Prostate gland (tissue), 2 donors: ENCODE results near the gene TMEM109. TPM values are rescaled to one million over a fixed set of nuclear protein-coding genes. Genes with fewer than 3 reads are reported as not detected.

Source experiments
- DNase-seq: peaks from one replicate; pipeline ENCODE4 v3.0.0-alpha.2; 2019; ENCODE audit warnings: low spot score
- H3K27ac ChIP-seq, 2 donors: fragments of 200-600 bp; sonication (generic); 2 replicates each; pipeline ENCODE4 v1.5.1; 2017 to 2019
- H3K27me3 ChIP-seq: fragments of 200-600 bp; sonication (generic); replicated peaks from 2 replicates; pipeline ENCODE4 v1.5.1; 2019; ENCODE audit not compliant: insufficient read depth
- H3K36me3 ChIP-seq, 2 donors: fragments of 200-600 bp; sonication (generic); 1 replicate in 1 of 2; 2 replicates in 1 of 2; pipeline versions ENCODE4 v1.5.1 to v1.8.1; 2017 to 2019
- H3K4me1 ChIP-seq: fragments of 200-600 bp; sonication (generic); replicated peaks from 2 replicates; pipeline ENCODE4 v1.5.1; 2019
- H3K4me3 ChIP-seq, 2 donors: fragments of 200-600 bp; sonication (generic); 2 replicates each; pipeline ENCODE4 v1.5.1; 2017 to 2019
- H3K9me3 ChIP-seq: fragments of 200-600 bp; sonication (generic); 2 replicates; pipeline ENCODE4 v1.5.1; 2017
- POLR2A ChIP-seq: fragments of 450-650 bp; IDR thresholded peaks from one replicate; pipeline ENCODE4 v1.6.1; 2016; ENCODE audit warnings: antibody characterized with exemption, mild to moderate bottlenecking
- POLR2AphosphoS5 ChIP-seq: sonication (generic); formaldehyde crosslinking; IDR thresholded peaks from one replicate; pipeline ENCODE4 v1.6.1; 2017; ENCODE audit warnings: antibody characterized with exemption
- WGBS: methylation state at CpG from one replicate; pipeline ENCODE4 v1.1.5; 2018; 5-methylcytosine and 5-hydroxymethylcytosine counted together
- intact Hi-C: fragments of 100-400 bp; cut with DNase I; formaldehyde crosslinking; loops from one replicate; pipeline ENCODE4 v1.14.2; 2022
- total RNA-seq, 2 donors: library from RNA; depleted of rRNA; stranded (reverse); fragments of >200 nt; gene quantifications; one replicate each; pipeline ENCODE4 v1.1.0, GENCODE V29; 2016
- TF ChIP-seq, protein P1 (sequence below), 4 experiments: fragments of 200-600 bp in 2 of 4; fragments of 450-650 bp in 2 of 4; sonication (generic) in 2 of 4; IDR thresholded peaks; 1 replicate in 3 of 4; 2 replicates in 1 of 4; pipeline ENCODE4 v1.5.1; 2016 to 2019; ENCODE audit warnings: antibody characterized with exemption in 4 of 4, mild to moderate bottlenecking in 2 of 4, moderate library complexity in 2 of 4

TMEM109 gene
- total RNA-seq, 2 donors from 2014 or later, result 106 to 122 TPM

DNA sequence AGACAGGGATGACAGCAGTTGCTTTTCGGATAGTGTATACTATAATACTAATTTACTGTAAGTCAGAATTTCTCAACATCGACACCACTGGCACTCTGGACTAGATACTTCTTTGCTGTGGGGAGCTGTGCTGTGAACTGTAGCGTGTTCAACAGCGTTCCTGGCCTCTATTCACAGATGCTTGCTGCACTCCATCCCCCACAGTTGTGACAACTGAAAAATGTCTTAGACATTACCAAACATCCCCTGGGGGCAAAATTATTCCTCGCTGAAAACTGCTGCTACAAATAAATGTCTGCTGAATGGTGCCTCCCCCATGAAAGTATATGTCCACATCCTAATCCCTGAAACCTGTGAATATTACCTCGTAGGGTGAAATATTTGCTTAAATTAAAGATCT is 45.5 kb downstream of the TMEM109 start:
- Histone ChIP-seq H3K36me3 (no peaks in the 10 kb centered on the region), H3K9me3 (no peaks in the 10 kb centered on the region), H3K27me3 (no peaks in the 10 kb centered on the region), H3K4me3 (no peak overlapping the region), H3K4me1 (no peaks in the 10 kb centered on the region), H3K27ac (no peak overlapping the region)
- 81% methylated on average over 6 of the region's 6 CpGs for WGBS
- TF ChIP-seq, protein P1, sequence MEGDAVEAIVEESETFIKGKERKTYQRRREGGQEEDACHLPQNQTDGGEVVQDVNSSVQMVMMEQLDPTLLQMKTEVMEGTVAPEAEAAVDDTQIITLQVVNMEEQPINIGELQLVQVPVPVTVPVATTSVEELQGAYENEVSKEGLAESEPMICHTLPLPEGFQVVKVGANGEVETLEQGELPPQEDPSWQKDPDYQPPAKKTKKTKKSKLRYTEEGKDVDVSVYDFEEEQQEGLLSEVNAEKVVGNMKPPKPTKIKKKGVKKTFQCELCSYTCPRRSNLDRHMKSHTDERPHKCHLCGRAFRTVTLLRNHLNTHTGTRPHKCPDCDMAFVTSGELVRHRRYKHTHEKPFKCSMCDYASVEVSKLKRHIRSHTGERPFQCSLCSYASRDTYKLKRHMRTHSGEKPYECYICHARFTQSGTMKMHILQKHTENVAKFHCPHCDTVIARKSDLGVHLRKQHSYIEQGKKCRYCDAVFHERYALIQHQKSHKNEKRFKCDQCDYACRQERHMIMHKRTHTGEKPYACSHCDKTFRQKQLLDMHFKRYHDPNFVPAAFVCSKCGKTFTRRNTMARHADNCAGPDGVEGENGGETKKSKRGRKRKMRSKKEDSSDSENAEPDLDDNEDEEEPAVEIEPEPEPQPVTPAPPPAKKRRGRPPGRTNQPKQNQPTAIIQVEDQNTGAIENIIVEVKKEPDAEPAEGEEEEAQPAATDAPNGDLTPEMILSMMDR (IDR thresholded peaks at IDR 0.05), result no peak
- TF ChIP-seq POLR2A (no peak), POLR2AphosphoS5 (no peak)
- no peak for DNase-seq
- intact Hi-C loops, result no loop called here

- H3K4me1 ChIP-seq, result no peaks in the 10 kb centered on the region
- no peak overlapping the region for H3K4me3 ChIP-seq
- H3K27me3 ChIP-seq, result no peaks in the 10 kb centered on the region
- intact Hi-C loops, result no loop called here
- no peaks in the 10 kb centered on the region for H3K36me3 ChIP-seq
- 88% methylated on average over 7 of the region's 7 CpGs for WGBS
- no peak for DNase-seq
- no peak overlapping the region for H3K27ac ChIP-seq
- TF ChIP-seq POLR2AphosphoS5, result no peak
- TF ChIP-seq, protein P1 (IDR thresholded peaks at IDR 0.05), result no peak
- no peaks in the 10 kb centered on the region for H3K9me3 ChIP-seq
These were observed 46.4 kb downstream of the TMEM109 start for GRCh38 chr11:60960405-60960804.

- WGBS, result 74% methylated on average over 6 of the region's 6 CpGs
- no peaks in the 10 kb centered on the region for H3K4me1 ChIP-seq
- intact Hi-C loops, result no loop called here
- H3K36me3 ChIP-seq, result no peaks in the 10 kb centered on the region
- no peak overlapping the region for H3K27ac ChIP-seq
- H3K9me3 ChIP-seq, result no peaks in the 10 kb centered on the region
- TF ChIP-seq POLR2AphosphoS5, result no peak
- TF ChIP-seq, protein P1 (IDR thresholded peaks at IDR 0.05), result no peak
- TF ChIP-seq POLR2A, result no peak
- H3K27me3 ChIP-seq, result no peaks in the 10 kb centered on the region
- DNase-seq, result no peak
- no peak overlapping the region for H3K4me3 ChIP-seq
These were observed 50.8 kb downstream of the TMEM109 start for GRCh38 chr11:60964801-60965200.

DNA sequence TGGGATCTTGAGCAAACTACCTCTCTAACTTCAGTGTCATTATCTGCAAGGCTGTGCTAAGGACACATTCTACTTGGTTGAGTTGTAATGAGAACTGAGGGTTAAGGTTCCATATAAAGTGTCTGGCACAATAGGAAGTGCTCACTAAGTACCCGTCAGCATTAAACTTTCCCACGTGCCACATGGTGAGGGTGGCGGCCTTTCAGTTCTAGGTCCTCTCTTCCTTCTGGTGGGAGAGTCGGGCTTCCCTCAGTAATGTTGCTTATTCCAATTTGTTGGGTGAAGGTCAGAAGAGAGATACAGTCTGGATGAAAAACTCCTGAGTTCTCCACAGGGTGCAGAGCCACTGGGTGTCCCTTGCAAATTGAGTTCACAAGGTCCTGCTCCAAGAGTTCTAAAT is 52.9 kb downstream of the TMEM109 start:
- 84% methylated on average over 4 of the region's 4 CpGs for WGBS
- no peaks in the 10 kb centered on the region for H3K4me1 ChIP-seq

GRCh38 chr11:60968223-60968622 is 54.3 kb downstream of the TMEM109 start:
- no peaks in the 10 kb centered on the region for H3K36me3 ChIP-seq
- TF ChIP-seq POLR2AphosphoS5, result no peak
- TF ChIP-seq POLR2A, result no peak
- TF ChIP-seq, protein P1 (IDR thresholded peaks at IDR 0.05), result no peak
- no peak for DNase-seq

More for the DNA sequence above, 52.9 kb downstream of the TMEM109 start:
- Histone ChIP-seq H3K4me3 (no peak overlapping the region), H3K9me3 (no peaks in the 10 kb centered on the region), H3K27me3 (no peaks in the 10 kb centered on the region), H3K36me3 (no peaks in the 10 kb centered on the region), H3K27ac (no peak overlapping the region)
- intact Hi-C loops, result no loop called here
- TF ChIP-seq POLR2AphosphoS5, result no peak
- TF ChIP-seq, protein P1 (IDR thresholded peaks at IDR 0.05), result no peak
- no peak for TF ChIP-seq POLR2A
- no peak for DNase-seq

More at GRCh38 chr11:60968223-60968622, 54.3 kb downstream of the TMEM109 start:
- no peak overlapping the region for H3K27ac ChIP-seq
- H3K9me3 ChIP-seq, result no peaks in the 10 kb centered on the region
- 57% methylated on average over 1 of the region's 1 CpG for WGBS
- no peaks in the 10 kb centered on the region for H3K4me1 ChIP-seq
- H3K4me3 ChIP-seq, result no peak overlapping the region
- H3K27me3 ChIP-seq, result no peaks in the 10 kb centered on the region
- intact Hi-C loops, result no loop called here
